Uterus (tissue), 4 donors: ENCODE data around the gene FHL3. TPM values are rescaled to one million over a fixed set of nuclear protein-coding genes. Genes with fewer than 3 reads are reported as not detected.

ENCODE experiments used
- DNase-seq, 2 donors: peaks; one replicate each; pipeline ENCODE4 v3.0.0-alpha.2; 2019 to 2020
- H3K27ac ChIP-seq, 2 donors: fragments of 200-600 bp; sonication (generic); 1 replicate in 1 of 2; 2 replicates in 1 of 2; pipeline ENCODE4 v1.5.1; 2016 to 2018
- H3K27me3 ChIP-seq, 2 donors: fragments of 200-600 bp; sonication (generic); one replicate each; pipeline ENCODE4 v1.5.1; 2018 to 2019; ENCODE audit warnings: control low read depth in 1 of 2
- H3K36me3 ChIP-seq, 2 donors: fragments of 200-600 bp; sonication (generic); one replicate each; pipeline ENCODE4 v1.5.1; 2019; ENCODE audit warnings: control low read depth in 1 of 2
- H3K4me1 ChIP-seq, 2 donors: fragments of 200-600 bp; sonication (generic); one replicate each; pipeline ENCODE4 v1.5.1; 2018 to 2019; ENCODE audit warnings: control low read depth in 1 of 2
- H3K4me3 ChIP-seq, 2 donors: fragments of 200-600 bp; sonication (generic); 1 replicate in 1 of 2; 2 replicates in 1 of 2; pipeline ENCODE4 v1.5.1; 2018 to 2019; ENCODE audit warnings: mild to moderate bottlenecking in 1 of 2
- H3K9me3 ChIP-seq, 2 donors: fragments of 200-600 bp; sonication (generic); one replicate each; pipeline ENCODE4 v1.5.1; 2019; ENCODE audit warnings: control low read depth in 1 of 2
- POLR2A ChIP-seq, 2 donors: fragments of 450-650 bp; IDR thresholded peaks; one replicate each; pipeline ENCODE4 v1.6.1; 2016; ENCODE audit warnings: antibody characterized with exemption in 2 of 2, mild to moderate bottlenecking in 1 of 2, moderate library complexity in 1 of 2
- intact Hi-C: fragments of 100-400 bp; cut with DNase I; formaldehyde crosslinking; loops from one replicate; pipeline ENCODE4 v1.15.1; 2023; ENCODE audit warnings: low total_unique reads
- total RNA-seq, 4 donors: library from RNA; depleted of rRNA in 3 of 4; stranded (reverse); fragments of >200 nt in 3 of 4; gene quantifications; one replicate each; pipeline versions ENCODE4 v1.1.0 to v1.2.4, GENCODE V29; 2014 to 2023
- TF ChIP-seq, protein P1 (sequence below), 4 experiments: fragments of 200-600 bp in 2 of 4; fragments of 450-650 bp in 2 of 4; sonication (generic) in 2 of 4; IDR thresholded peaks; one replicate each; pipeline ENCODE4 v1.5.1; 2016 to 2019; ENCODE audit warnings: antibody characterized with exemption in 4 of 4, mild to moderate bottlenecking in 2 of 4, moderate library complexity in 1 of 4
- donor health status: DM: yes; HTN: yes; CAD: no.

The FHL3 gene
- total RNA-seq, 4 donors from 2014 or later: 21.0 to 97.5 (median 42.1) TPM

DNA sequence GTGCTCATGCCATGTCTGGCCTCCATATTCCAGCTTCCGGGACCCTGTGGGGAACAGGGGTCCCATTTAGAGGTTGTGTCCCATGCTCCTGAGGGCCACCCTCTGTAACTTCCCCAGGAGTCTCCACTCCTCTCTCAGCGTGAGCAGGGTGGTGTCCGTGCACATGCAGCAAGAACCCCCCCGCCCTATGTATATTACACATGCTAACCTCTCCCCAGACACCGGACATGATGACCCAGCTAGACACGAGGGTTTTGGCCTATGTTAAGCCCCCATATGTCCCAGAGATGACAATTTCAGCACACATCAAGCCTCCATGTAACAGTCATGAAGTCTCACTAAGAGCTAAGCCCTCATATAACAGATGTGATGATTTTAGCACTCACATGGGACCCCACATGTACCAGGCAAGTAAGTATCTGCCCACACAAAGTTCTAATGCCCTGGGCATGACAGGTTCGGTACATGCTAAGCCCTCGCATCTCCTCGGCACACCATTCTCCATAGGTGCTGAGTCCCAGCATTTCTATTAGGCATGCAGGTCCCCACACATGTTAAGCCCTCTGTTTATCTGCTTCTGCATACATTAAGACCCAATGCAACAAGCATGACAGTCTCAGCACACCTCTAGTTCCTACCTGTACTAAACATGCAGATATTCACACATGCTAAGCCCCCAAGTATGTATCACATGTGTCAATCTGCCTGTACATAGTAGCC lies 7.1 kb downstream of the FHL3 start:
- H3K4me3 ChIP-seq: no peak overlapping the region
- DNase-seq: no peak
- no peaks in the 10 kb centered on the region for H3K27me3 ChIP-seq
- peaks cover 8 to 34% of the 10 kb centered on the region in 2 donors for H3K4me1 ChIP-seq
- intact Hi-C loops: no loop called here
- H3K9me3 ChIP-seq: no peaks in the 10 kb centered on the region
- TF ChIP-seq, protein P1, sequence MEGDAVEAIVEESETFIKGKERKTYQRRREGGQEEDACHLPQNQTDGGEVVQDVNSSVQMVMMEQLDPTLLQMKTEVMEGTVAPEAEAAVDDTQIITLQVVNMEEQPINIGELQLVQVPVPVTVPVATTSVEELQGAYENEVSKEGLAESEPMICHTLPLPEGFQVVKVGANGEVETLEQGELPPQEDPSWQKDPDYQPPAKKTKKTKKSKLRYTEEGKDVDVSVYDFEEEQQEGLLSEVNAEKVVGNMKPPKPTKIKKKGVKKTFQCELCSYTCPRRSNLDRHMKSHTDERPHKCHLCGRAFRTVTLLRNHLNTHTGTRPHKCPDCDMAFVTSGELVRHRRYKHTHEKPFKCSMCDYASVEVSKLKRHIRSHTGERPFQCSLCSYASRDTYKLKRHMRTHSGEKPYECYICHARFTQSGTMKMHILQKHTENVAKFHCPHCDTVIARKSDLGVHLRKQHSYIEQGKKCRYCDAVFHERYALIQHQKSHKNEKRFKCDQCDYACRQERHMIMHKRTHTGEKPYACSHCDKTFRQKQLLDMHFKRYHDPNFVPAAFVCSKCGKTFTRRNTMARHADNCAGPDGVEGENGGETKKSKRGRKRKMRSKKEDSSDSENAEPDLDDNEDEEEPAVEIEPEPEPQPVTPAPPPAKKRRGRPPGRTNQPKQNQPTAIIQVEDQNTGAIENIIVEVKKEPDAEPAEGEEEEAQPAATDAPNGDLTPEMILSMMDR (IDR thresholded peaks at IDR 0.05): no peak
- H3K36me3 ChIP-seq: no peaks in the 10 kb centered on the region
- H3K27ac ChIP-seq: peak overlapping the region; percentile 94 to 97

DNA sequence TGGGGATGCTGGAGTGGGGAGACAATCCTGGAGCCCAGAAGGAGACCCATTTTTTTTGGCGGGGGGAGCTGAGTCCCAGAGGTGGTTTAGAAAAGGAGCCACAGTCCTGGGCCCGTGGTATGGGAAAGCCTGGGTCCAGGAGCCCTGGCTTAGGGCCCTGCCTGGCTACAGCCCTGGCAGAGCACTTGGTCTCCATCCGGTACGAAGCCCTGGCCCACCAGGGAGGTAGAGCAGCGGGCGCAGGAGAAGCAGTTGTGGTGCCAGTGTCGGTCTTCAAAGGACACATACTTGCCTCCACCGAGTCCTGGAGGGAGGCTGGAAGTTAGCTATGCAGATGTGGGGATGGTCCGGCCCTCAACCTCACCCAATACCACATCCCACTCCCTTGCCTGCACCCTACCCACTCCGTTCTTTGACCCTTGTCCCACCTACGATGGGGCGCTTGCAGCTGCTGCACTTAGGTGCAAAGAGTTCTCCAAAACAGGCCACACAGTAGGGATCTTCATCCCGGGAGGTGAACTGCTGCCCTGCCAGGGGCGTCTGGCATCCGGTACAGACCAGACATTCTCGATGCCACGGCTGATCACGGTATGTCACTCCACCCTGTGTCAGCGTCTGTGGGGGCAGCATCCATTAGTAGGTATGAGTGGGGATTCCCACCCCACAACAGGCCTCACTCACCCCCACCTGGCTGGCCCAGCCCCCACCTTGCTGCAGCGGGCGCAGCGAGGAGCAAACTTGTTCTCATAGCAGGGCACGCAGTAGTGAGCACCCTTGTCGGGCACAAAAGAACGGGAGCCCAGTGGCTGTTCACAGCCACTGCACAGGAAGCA lies 7.8 kb downstream of the FHL3 start:
- Histone ChIP-seq H3K4me3 (no peak overlapping the region), H3K27me3 (no peaks in the 10 kb centered on the region), H3K27ac (peak overlapping the region; percentile 94 to 97), H3K4me1 (peaks cover 8 to 26% of the 10 kb centered on the region in 2 donors), H3K9me3 (no peaks in the 10 kb centered on the region), H3K36me3 (no peaks in the 10 kb centered on the region)
- no peak for DNase-seq
- intact Hi-C loops: no loop called here
- TF ChIP-seq, protein P1 (IDR thresholded peaks at IDR 0.05): no peak
- no peak for TF ChIP-seq POLR2A (IDR thresholded peaks at IDR 0.05)

DNA sequence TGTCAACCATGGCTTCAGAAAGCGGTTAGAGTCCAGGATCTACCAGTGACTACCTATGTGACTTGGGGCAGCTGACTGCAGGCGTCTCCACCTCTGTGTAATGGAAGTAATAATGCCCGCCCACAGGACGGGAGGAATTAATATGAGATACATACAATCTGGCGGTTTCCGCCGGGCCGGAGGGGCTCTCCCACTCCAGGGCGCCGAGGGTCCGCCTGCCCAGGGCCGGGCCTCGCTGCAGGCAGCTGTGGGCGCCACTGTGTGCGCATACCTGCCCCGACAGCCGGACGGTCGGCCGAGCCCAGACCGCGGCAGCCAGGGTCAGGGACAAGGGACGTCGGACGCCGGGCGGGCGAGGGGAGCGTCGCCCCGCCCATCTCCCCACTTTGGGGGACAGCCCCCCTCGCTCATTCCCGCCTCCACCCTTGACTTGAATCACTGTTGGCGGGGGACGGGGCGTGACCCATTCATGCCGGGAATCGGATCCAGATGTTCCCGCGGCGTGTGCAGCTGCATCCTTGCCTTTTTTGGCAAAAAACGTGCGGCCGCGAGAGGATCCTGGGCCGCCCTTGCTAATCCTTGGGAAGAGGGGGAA lies 9.5 kb downstream of the FHL3 start:
- DNase-seq: peak; percentile 95
- Histone ChIP-seq H3K36me3 (no peaks in the 10 kb centered on the region), H3K27ac (peak overlapping the region; percentile 94 to 97), H3K4me3 (peak overlapping the region; percentile 46), H3K9me3 (no peaks in the 10 kb centered on the region), H3K4me1 (peaks cover 6 to 12% of the 10 kb centered on the region in 2 donors), H3K27me3 (no peaks in the 10 kb centered on the region)
- TF ChIP-seq, protein P1 (IDR thresholded peaks at IDR 0.05): peak in 1 of 4 experiments; percentile 26
- peak; percentile 34 to 72 for TF ChIP-seq POLR2A (IDR thresholded peaks at IDR 0.05)
- intact Hi-C loops: no loop called here

DNA sequence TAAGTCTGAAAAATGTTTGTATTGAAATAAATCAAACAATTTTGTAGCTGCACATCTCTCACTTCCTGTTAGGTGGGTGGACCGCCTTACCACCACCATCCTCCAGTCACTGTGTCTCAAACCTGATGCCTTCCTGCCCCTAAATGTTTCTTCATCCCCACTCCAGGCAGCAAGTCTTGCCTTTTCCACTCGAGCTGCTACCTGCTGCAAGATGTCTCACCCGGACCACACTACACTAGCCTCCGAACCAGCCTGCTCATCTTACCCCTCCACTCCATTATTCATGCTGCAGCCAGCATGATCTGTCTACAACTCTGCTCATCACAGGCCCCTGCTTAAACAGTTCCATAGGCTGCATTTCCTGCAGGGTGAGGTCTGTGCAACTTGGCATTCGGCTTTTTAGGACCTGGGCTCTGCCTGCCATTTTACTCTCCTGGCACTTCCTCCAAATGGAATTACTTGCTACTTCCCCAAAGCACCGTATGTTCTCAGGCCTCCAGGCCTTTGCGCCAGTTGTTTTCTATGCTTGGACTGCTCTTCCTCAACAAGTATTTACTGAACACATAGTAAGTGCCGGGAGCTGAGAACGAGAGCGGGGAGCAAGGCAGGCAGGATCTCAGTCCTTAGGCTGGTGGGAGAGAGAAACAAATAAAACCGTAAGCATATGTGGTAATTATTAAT lies 10.3 kb downstream of the FHL3 start:
- H3K27ac ChIP-seq: peak overlapping the region; percentile 94 to 97
- H3K4me3 ChIP-seq: peak overlapping the region; percentile 46
- intact Hi-C loops: no loop called here
- no peak for DNase-seq
- TF ChIP-seq, protein P1 (IDR thresholded peaks at IDR 0.05): no peak
- TF ChIP-seq POLR2A (IDR thresholded peaks at IDR 0.05): no peak
- H3K36me3 ChIP-seq: no peaks in the 10 kb centered on the region
- H3K27me3 ChIP-seq: no peaks in the 10 kb centered on the region
- peaks cover 3 to 13% of the 10 kb centered on the region in 2 donors for H3K4me1 ChIP-seq
- no peaks in the 10 kb centered on the region for H3K9me3 ChIP-seq
